IMR-90 (cell line): Measurements from ENCODE around the gene YBX2. TPM values are rescaled to one million over a fixed set of nuclear protein-coding genes. Genes with fewer than 3 reads are reported as not detected.

Experiments used
- ATAC-seq: fragments of 200-7000 bp; cut with Tn5 transposase; 2 replicates; pipeline ENCODE4 v1.9.1; 2020; ENCODE audit warnings: low read depth, mild to moderate bottlenecking, moderate library complexity
- BruUV-seq: library from RNA; stranded (reverse); fragments of 400-500 nt; replicated peaks from 2 replicates; lab custom pipeline; 2021; lab: Mats Ljungman, UMichigan
- CTCF ChIA-PET: fragments of 300-600 bp; formaldehyde crosslinking; extraction: SDS; loops from one replicate; lab custom pipeline; 2021; ENCODE audit warnings: antibody characterized with exemption; lab: Yijun Ruan, JAX
- POLR2A ChIA-PET: fragments of 300-600 bp; sonication (Branson Sonifier 250); formaldehyde crosslinking; loops from one replicate; lab custom pipeline; 2022; ENCODE audit warnings: antibody characterized with exemption; ENCODE audit not compliant: unreplicated experiment; lab: Charles Lee
- DNase-seq: peaks from one replicate; pipeline ENCODE4 v3.0.0; 2013
- H2AFZ ChIP-seq: replicated peaks from 2 replicates; pipeline ENCODE3; 2013; ENCODE audit warnings: low read length, mild to moderate bottlenecking; ENCODE audit not compliant: poor library complexity
- H2AK5ac ChIP-seq: 2 replicates; pipeline ENCODE4 v1.6.1; 2013; ENCODE audit warnings: low read depth, low read length, inconsistent platforms
- H2AK9ac ChIP-seq: replicated peaks from 2 replicates; pipeline ENCODE3; 2013; ENCODE audit warnings: mild to moderate bottlenecking, low read depth, low read length, moderate library complexity; ENCODE audit not compliant: poor library complexity
- H2BK120ac ChIP-seq: 2 replicates; pipeline ENCODE4 v1.6.1; 2013; ENCODE audit warnings: low read depth, low read length, inconsistent platforms
- H2BK15ac ChIP-seq: 3 replicates; pipeline ENCODE4 v1.6.1; 2013; ENCODE audit warnings: low read depth, low read length, inconsistent platforms
- H2BK20ac ChIP-seq: 2 replicates; pipeline ENCODE4 v1.6.1; 2013; ENCODE audit warnings: low read depth, mild to moderate bottlenecking, inconsistent platforms, low read length, moderate library complexity
- H2BK5ac ChIP-seq: 2 replicates; pipeline ENCODE4 v1.6.1; 2013; ENCODE audit warnings: mild to moderate bottlenecking, low read depth, low read length, inconsistent platforms; ENCODE audit not compliant: poor library complexity, severe bottlenecking
- H3K14ac ChIP-seq: replicated peaks from 2 replicates; pipeline ENCODE4 v1.6.1; 2013; ENCODE audit warnings: low read depth, low read length, inconsistent platforms
- H3K18ac ChIP-seq: 2 replicates; pipeline ENCODE4 v1.6.1; 2013; ENCODE audit warnings: low read depth, low read length, control low read depth
- H3K23ac ChIP-seq: 2 replicates; pipeline ENCODE4 v1.6.1; 2013; ENCODE audit warnings: low read depth, low read length, inconsistent platforms
- H3K27ac ChIP-seq: 2 replicates; pipeline ENCODE4 v1.5.1; 2013; ENCODE audit warnings: mild to moderate bottlenecking, control low read depth, low read length; ENCODE audit not compliant: insufficient read depth
- H3K27me3 ChIP-seq: 2 replicates; pipeline ENCODE4 v1.6.1; 2013; ENCODE audit warnings: low read length; ENCODE audit not compliant: control insufficient read depth, insufficient read depth
- H3K36me3 ChIP-seq: 2 replicates; pipeline ENCODE4 v1.6.1; 2013; ENCODE audit warnings: low read length, mixed read lengths; ENCODE audit not compliant: control insufficient read depth, insufficient read depth
- H3K4ac ChIP-seq: 2 replicates; pipeline ENCODE4 v1.6.1; 2013; ENCODE audit warnings: low read depth, low read length, inconsistent platforms
- H3K4me1 ChIP-seq: 2 replicates; pipeline ENCODE4 v1.6.1; 2013; ENCODE audit warnings: low read length, mixed read lengths; ENCODE audit not compliant: control insufficient read depth, insufficient read depth
- H3K4me2 ChIP-seq: 2 replicates; pipeline ENCODE4 v1.6.1; 2013; ENCODE audit warnings: low read depth, mild to moderate bottlenecking, control low read depth, low read length, moderate library complexity
- H3K4me3 ChIP-seq: 2 replicates; pipeline ENCODE4 v1.5.1; 2013; ENCODE audit warnings: low read depth, mild to moderate bottlenecking, control low read depth, low read length, moderate library complexity; ENCODE audit not compliant: insufficient read depth
- H3K56ac ChIP-seq: 2 replicates; pipeline ENCODE4 v1.6.1; 2013; ENCODE audit warnings: low read length, inconsistent platforms; ENCODE audit not compliant: insufficient read depth; ENCODE audit errors: extremely low read depth
- H3K79me1 ChIP-seq, 2 experiments: 2 replicates each; pipeline ENCODE4 v1.6.1; 2013; ENCODE audit warnings: low read length in 2 of 2, inconsistent platforms in 1 of 2, low read depth in 1 of 2
- H3K9ac ChIP-seq: 2 replicates; pipeline ENCODE4 v1.6.1; 2013; ENCODE audit warnings: low read depth, low read length, control low read depth
- H3K9me1 ChIP-seq: 2 replicates; pipeline ENCODE4 v1.6.1; 2013; ENCODE audit warnings: low read length, inconsistent platforms; ENCODE audit not compliant: insufficient read depth
- H3K9me3 ChIP-seq: 2 replicates; pipeline ENCODE4 v1.6.1; 2013; ENCODE audit warnings: low read length; ENCODE audit not compliant: control insufficient read depth, insufficient read depth
- H4K20me1 ChIP-seq: 2 replicates; pipeline ENCODE4 v1.6.1; 2013; ENCODE audit warnings: low read length, inconsistent platforms; ENCODE audit not compliant: insufficient read depth
- H4K5ac ChIP-seq: 2 replicates; pipeline ENCODE4 v1.6.1; 2013; ENCODE audit warnings: mild to moderate bottlenecking, low read depth, low read length, control low read depth
- H4K8ac ChIP-seq, 2 experiments: 2 replicates each; pipeline ENCODE4 v1.6.1; 2013; ENCODE audit warnings: low read depth in 2 of 2, low read length in 2 of 2, control low read depth in 1 of 2, inconsistent platforms in 1 of 2
- H4K91ac ChIP-seq: 2 replicates; pipeline ENCODE4 v1.6.1; 2013; ENCODE audit warnings: low read depth, low read length, inconsistent platforms; ENCODE audit not compliant: insufficient read depth
- CHD1 ChIP-seq: IDR thresholded peaks from 2 replicates; pipeline ENCODE4 v1.6.1; 2012; ENCODE audit warnings: low read depth, low read length, improper control_type of control experiment
- FOS ChIP-seq: fragments of 150-350 bp; IDR thresholded peaks from 2 replicates; pipeline ENCODE4 v1.6.1; 2016; ENCODE audit warnings: low read depth, low read length
- MAZ ChIP-seq: IDR thresholded peaks from 2 replicates; pipeline ENCODE4 v1.6.1; 2012; ENCODE audit warnings: low read depth, mild to moderate bottlenecking, low read length, improper control_type of control experiment, moderate library complexity, borderline replicate concordance
- NFE2L2 ChIP-seq: fragments of 150-350 bp; IDR thresholded peaks from 2 replicates; pipeline ENCODE4 v1.6.1; 2016; ENCODE audit warnings: low read depth, mild to moderate bottlenecking, low read length
- RAD21 ChIP-seq: IDR thresholded peaks from 2 replicates; pipeline ENCODE4 v1.6.1; 2012; ENCODE audit warnings: low read length, improper control_type of control experiment
- SMC3 ChIP-seq: fragments of 150-350 bp; IDR thresholded peaks from 2 replicates; pipeline ENCODE4 v1.6.1; 2016; ENCODE audit warnings: low read depth, mild to moderate bottlenecking, antibody characterized with exemption, low read length, moderate library complexity
- WGBS, 2 experiments: methylation state at CpG; one replicate each; pipeline versions ENCODE4 v1.1.5 to v1.1.7; 2013; ENCODE audit warnings: missing lambda C conversion rate in 2 of 2; ENCODE audit not compliant: insufficient read length in 1 of 2; ENCODE audit errors: extremely low coverage in 2 of 2; 5-methylcytosine and 5-hydroxymethylcytosine counted together
- dilution Hi-C: fragments of 300-500 bp; cut with HindIII; formaldehyde crosslinking; loops from one replicate; pipeline ENCODE4 v1.14.3; 2018; ENCODE audit warnings: low sequenced_read_pairs; ENCODE audit not compliant: unreplicated experiment
- in situ Hi-C: fragments of 300-500 bp; cut with MboI; formaldehyde crosslinking; loops from 3 replicates; pipeline ENCODE4 v1.14.3; 2019; ENCODE audit warnings: low sequenced_read_pairs, inconsistent platforms, mixed read lengths
- intact Hi-C: fragments of 100-400 bp; cut with micrococcal nuclease; formaldehyde crosslinking; loops from 2 replicates; pipeline ENCODE4 v1.10.0; 2022
- polyA plus RNA-seq, 3 experiments: library from polyadenylated mRNA; depleted of rRNA; stranded (reverse); fragments of >200 nt; gene quantifications; 2 replicates each; pipeline ENCODE4 v1.2.3, GENCODE V29; 2012; ENCODE audit warnings: low replicate concordance in 1 of 3
- total RNA-seq: library from RNA; depleted of rRNA; stranded (reverse); fragments of >200 nt; gene quantifications from 2 replicates; pipeline ENCODE4 v1.2.3, GENCODE V29; 2012
- TF ChIP-seq, protein P1 (sequence below): fragments of 150-350 bp; IDR thresholded peaks from 2 replicates; pipeline ENCODE4 v1.6.1; 2016; ENCODE audit warnings: low read depth, mild to moderate bottlenecking, low read length, moderate library complexity, borderline replicate concordance

The YBX2 gene
- total and polyA plus RNA-seq, 2 of the 4 experiments (the other 2 are of a cell fraction), result 0.17 TPM; not detected in 1

- no peak overlapping the region for H2BK5ac ChIP-seq
- H4K20me1 ChIP-seq, result no peaks in the 10 kb centered on the region
- in situ Hi-C loops, result loop anchor here (5.0 kb wide), 1 partner anchor 55 kb away; no protein-coding TSS in a partner anchor
- BruUV-seq, result no TSS peak
- H3K4me1 ChIP-seq, result peaks cover 5% of the 10 kb centered on the region; the same call in 1 of the 2 replicates
- H2BK120ac ChIP-seq, result no peak overlapping the region
- no peak overlapping the region for H3K23ac ChIP-seq
- H4K5ac ChIP-seq, result no peak overlapping the region
- H3K56ac ChIP-seq, result no peak overlapping the region
- H3K4ac ChIP-seq, result no peak overlapping the region
- H2BK15ac ChIP-seq, result no peak overlapping the region
- no peak overlapping the region for H2BK20ac ChIP-seq
- H3K36me3 ChIP-seq, result no peaks in the 10 kb centered on the region
- no peak overlapping the region for H3K18ac ChIP-seq
- H4K8ac ChIP-seq, result no peak overlapping the region
- no peak for ATAC-seq
- intact Hi-C loops, result no loop called here
- no peak overlapping the region for H3K14ac ChIP-seq
- no peak overlapping the region for H2AK9ac ChIP-seq
- peaks cover 10 to 16% of the 10 kb centered on the region in 2 experiments; a peak in 3 of 4 replicates for H3K79me1 ChIP-seq
- no peak overlapping the region for H2AFZ ChIP-seq
- DNase-seq, result no peak
- CTCF ChIA-PET, result no interaction called here
- H3K27me3 ChIP-seq, result peaks cover 9% of the 10 kb centered on the region
- POLR2A ChIA-PET, result no interaction called here
- 28% methylated on average over 2 of the region's 7 CpGs; no CpG with 5 or more reads in 1 of the 2 experiments for WGBS, 2 experiments
- no peak overlapping the region for H3K4me2 ChIP-seq
- no peaks in the 10 kb centered on the region for H3K9me3 ChIP-seq
- H3K4me3 ChIP-seq, result no peak overlapping the region
- H3K9ac ChIP-seq, result no peak overlapping the region
- dilution Hi-C loops, result no loop called here
- TF ChIP-seq CHD1, result no peak
- TF ChIP-seq MAZ, result no peak
- TF ChIP-seq, protein P1, sequence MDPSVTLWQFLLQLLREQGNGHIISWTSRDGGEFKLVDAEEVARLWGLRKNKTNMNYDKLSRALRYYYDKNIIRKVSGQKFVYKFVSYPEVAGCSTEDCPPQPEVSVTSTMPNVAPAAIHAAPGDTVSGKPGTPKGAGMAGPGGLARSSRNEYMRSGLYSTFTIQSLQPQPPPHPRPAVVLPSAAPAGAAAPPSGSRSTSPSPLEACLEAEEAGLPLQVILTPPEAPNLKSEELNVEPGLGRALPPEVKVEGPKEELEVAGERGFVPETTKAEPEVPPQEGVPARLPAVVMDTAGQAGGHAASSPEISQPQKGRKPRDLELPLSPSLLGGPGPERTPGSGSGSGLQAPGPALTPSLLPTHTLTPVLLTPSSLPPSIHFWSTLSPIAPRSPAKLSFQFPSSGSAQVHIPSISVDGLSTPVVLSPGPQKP, result no peak
- no peak for TF ChIP-seq NFE2L2
- TF ChIP-seq RAD21, result no peak
- TF ChIP-seq FOS, result no peak
- no peak for TF ChIP-seq SMC3
- H4K91ac ChIP-seq, result no peak overlapping the region
- H3K9me1 ChIP-seq, result peaks cover 6% of the 10 kb centered on the region; the same call in 1 of the 2 replicates
- H3K27ac ChIP-seq, result no peak overlapping the region
- no peak overlapping the region for H2AK5ac ChIP-seq
These were observed 37.7 kb upstream of the YBX2 start for GRCh38 chr17:7332111-7332510.
